ENCODE data around the gene CLRN1. TPM values are rescaled to one million over a fixed set of nuclear protein-coding genes. Genes with fewer than 3 reads are reported as not detected.
A peak's percentile ranks its signal among the peaks of the same experiment; 100 is the strongest.

Gene CLRN1
- total and polyA plus RNA-seq, 2 experiments from 2014 or later: not detected

GRCh38 chr3:150887031-150887430 is 85.5 kb downstream of the CLRN1 start:
- Histone ChIP-seq H3K79me2 (no peaks in the 10 kb centered on the region), H3K27me3 (no peaks in the 10 kb centered on the region), H3K4me2 (no peak overlapping the region), H3K9me3 (ENCODE audit: low read depth) (no peaks in the 10 kb centered on the region), H4K20me1 (ENCODE audit: insufficient read depth, poor library complexity, severe bottlenecking) (no peaks in the 10 kb centered on the region), H3K4me1 (ENCODE audit: insufficient read depth) (no peaks in the 10 kb centered on the region), H3K27ac (no peak overlapping the region), H3K36me3 (replicated peaks; ENCODE audit: insufficient read depth, low read depth) (no peaks in the 10 kb centered on the region), H3K9me2 (replicated peaks; ENCODE audit: insufficient read depth) (no peaks in the 10 kb centered on the region), H2AFZ (no peak overlapping the region), H3K4me3 (no peak overlapping the region)
- TF ChIP-seq EZH2 (IDR thresholded peaks at IDR 0.05; ENCODE audit: borderline replicate concordance) (no peak), EZH2phosphoT487 (IDR thresholded peaks at IDR 0.05; ENCODE audit: low read depth, severe bottlenecking, unreplicated experiment) (no peak), CTCF (IDR thresholded peaks at IDR 0.05; ENCODE audit: poor library complexity) (no peak)
- no peak for DNase-seq (ENCODE audit: low spot score)
- WGBS (ENCODE audit: low lambda C conversion rate, missing lambda C conversion rate): 92% methylated on average over 2 of the region's 2 CpGs

GRCh38 chr3:150885535-150885934 is 87.0 kb downstream of the CLRN1 start:
- Histone ChIP-seq H3K4me3 (no peak overlapping the region), H3K27me3 (no peaks in the 10 kb centered on the region), H3K9me2 (replicated peaks; ENCODE audit: insufficient read depth) (no peaks in the 10 kb centered on the region), H4K20me1 (ENCODE audit: insufficient read depth, poor library complexity, severe bottlenecking) (no peaks in the 10 kb centered on the region), H3K79me2 (no peaks in the 10 kb centered on the region), H3K4me1 (ENCODE audit: insufficient read depth) (no peaks in the 10 kb centered on the region), H3K4me2 (no peak overlapping the region), H3K27ac (no peak overlapping the region), H3K36me3 (replicated peaks; ENCODE audit: insufficient read depth, low read depth) (no peaks in the 10 kb centered on the region), H2AFZ (no peak overlapping the region), H3K9me3 (ENCODE audit: low read depth) (no peaks in the 10 kb centered on the region)
- no peak for DNase-seq (ENCODE audit: low spot score)
- 75% methylated on average over 3 of the region's 3 CpGs for WGBS (ENCODE audit: low lambda C conversion rate, missing lambda C conversion rate)
- TF ChIP-seq CTCF (IDR thresholded peaks at IDR 0.05; ENCODE audit: poor library complexity): no peak
- TF ChIP-seq EZH2phosphoT487 (IDR thresholded peaks at IDR 0.05; ENCODE audit: low read depth, severe bottlenecking, unreplicated experiment): no peak
- no peak for TF ChIP-seq EZH2 (IDR thresholded peaks at IDR 0.05; ENCODE audit: borderline replicate concordance)

GRCh38 chr3:150878996-150879575 is 93.4 kb downstream of the CLRN1 start:
- no peak for DNase-seq (ENCODE audit: low spot score)
- no peak overlapping the region for H3K27ac ChIP-seq
- H3K9me3 ChIP-seq (ENCODE audit: low read depth): no peaks in the 10 kb centered on the region
- H3K36me3 ChIP-seq (replicated peaks; ENCODE audit: insufficient read depth, low read depth): no peaks in the 10 kb centered on the region
- no peak overlapping the region for H3K4me3 ChIP-seq
- no peak for TF ChIP-seq EZH2 (IDR thresholded peaks at IDR 0.05; ENCODE audit: borderline replicate concordance)
- TF ChIP-seq EZH2phosphoT487 (IDR thresholded peaks at IDR 0.05; ENCODE audit: low read depth, severe bottlenecking, unreplicated experiment): no peak
- TF ChIP-seq CTCF (IDR thresholded peaks at IDR 0.05; ENCODE audit: poor library complexity): no peak
- H3K4me2 ChIP-seq: peak overlapping the region; percentile 26
- no peaks in the 10 kb centered on the region for H3K27me3 ChIP-seq
- H3K9me2 ChIP-seq (replicated peaks; ENCODE audit: insufficient read depth): no peaks in the 10 kb centered on the region
- 45% methylated on average over 2 of the region's 2 CpGs for WGBS (ENCODE audit: low lambda C conversion rate, missing lambda C conversion rate)
- H2AFZ ChIP-seq: no peak overlapping the region
- peaks cover 4% of the 10 kb centered on the region for H3K4me1 ChIP-seq (ENCODE audit: insufficient read depth)
- no peaks in the 10 kb centered on the region for H3K79me2 ChIP-seq
- H4K20me1 ChIP-seq (ENCODE audit: insufficient read depth, poor library complexity, severe bottlenecking): no peaks in the 10 kb centered on the region

Measured in hepatocyte (in vitro differentiated cells).